ENCODE measurements around the gene TCF12.

The TCF12 gene

DNA sequence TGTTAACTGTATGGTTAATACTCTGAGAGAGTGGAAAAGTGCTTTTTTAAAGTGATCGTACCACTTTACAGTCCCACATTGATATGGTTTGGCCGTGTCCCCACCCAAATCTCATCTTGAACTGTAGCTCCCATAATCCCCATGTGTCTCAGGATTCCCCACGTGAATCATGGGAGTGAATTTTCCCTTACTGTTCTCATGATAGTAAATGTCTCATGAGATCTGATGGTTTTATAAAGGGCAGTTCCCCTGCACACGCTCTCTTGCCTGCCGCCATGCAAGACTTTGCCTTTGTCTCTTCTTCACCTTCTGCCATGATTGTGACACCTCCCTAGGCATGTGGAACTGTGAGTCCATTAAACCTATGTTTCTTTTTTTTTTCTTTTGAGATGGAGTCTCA is 109.2 kb downstream of the TCF12 start:
- TF ChIP-seq, protein P1, sequence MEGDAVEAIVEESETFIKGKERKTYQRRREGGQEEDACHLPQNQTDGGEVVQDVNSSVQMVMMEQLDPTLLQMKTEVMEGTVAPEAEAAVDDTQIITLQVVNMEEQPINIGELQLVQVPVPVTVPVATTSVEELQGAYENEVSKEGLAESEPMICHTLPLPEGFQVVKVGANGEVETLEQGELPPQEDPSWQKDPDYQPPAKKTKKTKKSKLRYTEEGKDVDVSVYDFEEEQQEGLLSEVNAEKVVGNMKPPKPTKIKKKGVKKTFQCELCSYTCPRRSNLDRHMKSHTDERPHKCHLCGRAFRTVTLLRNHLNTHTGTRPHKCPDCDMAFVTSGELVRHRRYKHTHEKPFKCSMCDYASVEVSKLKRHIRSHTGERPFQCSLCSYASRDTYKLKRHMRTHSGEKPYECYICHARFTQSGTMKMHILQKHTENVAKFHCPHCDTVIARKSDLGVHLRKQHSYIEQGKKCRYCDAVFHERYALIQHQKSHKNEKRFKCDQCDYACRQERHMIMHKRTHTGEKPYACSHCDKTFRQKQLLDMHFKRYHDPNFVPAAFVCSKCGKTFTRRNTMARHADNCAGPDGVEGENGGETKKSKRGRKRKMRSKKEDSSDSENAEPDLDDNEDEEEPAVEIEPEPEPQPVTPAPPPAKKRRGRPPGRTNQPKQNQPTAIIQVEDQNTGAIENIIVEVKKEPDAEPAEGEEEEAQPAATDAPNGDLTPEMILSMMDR (IDR thresholded peaks at IDR 0.05; ENCODE audit: low read length, missing control alignments): no peak
- no peak overlapping the region for H3K4me3 ChIP-seq (replicated peaks; ENCODE audit: low read depth, low read length)
- DNase-seq (ENCODE audit: low read depth): no peak

DNA sequence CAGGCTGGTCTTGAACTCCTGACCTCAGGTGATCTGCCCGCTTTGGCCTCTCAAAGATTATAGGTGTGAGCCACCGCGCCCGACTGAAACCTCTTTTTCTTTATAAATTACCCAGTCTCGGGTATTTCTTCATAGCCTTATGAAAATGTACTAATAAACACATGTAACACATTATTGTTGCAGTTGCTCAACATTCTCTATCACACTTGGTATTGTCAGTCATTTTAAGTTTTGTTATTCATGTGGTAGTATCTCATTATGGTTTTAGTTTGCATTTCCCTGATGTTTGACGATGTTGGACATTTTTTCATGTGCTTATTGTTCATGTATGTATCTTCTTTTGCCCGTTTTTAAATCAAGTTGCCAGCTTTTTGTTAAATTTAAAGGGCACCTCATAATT is 109.7 kb downstream of the TCF12 start:
- TF ChIP-seq, protein P1 (IDR thresholded peaks at IDR 0.05; ENCODE audit: low read length, missing control alignments): no peak
- no peak for DNase-seq (ENCODE audit: low read depth)

DNA sequence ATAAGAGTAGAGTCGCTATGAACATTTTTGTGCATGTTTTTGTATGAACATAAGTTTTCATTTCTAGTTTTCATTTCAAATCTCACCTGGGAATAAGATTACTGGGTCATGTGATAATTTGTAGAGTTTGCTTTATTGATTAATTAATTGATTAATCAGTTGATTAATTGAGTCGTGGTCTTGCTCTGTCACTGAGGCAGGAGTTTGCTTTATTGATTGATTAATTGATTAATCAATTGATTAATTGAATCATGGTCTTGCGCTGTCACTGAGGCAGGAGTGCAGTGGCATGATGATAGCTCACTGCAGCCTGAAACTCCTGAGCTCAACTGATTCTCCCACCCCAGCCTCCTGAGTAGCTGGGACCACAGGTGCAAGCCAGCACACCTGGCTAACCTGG is 111.6 kb downstream of the TCF12 start:
- DNase-seq (ENCODE audit: low read depth): no peak
- TF ChIP-seq, protein P1 (IDR thresholded peaks at IDR 0.05; ENCODE audit: low read length, missing control alignments): no peak
- no peak overlapping the region for H3K4me3 ChIP-seq (replicated peaks; ENCODE audit: low read depth, low read length)

More for the DNA sequence above, 109.7 kb downstream of the TCF12 start:
- no peak overlapping the region for H3K4me3 ChIP-seq (replicated peaks; ENCODE audit: low read depth, low read length)

DNA sequence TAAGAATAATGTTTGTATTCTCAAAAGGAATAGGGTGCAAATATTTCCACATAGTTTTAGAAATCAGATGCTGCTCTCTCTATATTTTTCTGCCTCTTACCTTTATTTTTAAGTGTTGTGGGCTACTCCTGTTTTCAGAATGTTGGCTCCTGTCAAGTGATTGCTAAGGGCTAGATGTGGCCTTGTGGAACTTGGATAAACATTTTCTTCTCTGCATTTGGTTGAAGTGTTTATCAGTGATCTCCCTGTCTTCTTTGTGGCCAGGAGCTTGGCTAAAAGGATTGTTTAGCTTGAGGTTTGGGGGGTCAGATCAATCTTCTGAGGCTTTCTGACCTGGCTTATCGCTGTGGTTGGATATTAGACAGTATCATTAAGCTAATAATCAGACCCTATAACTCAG is 112.6 kb downstream of the TCF12 start:
- DNase-seq (ENCODE audit: low read depth): no peak
- H3K4me3 ChIP-seq (replicated peaks; ENCODE audit: low read depth, low read length): no peak overlapping the region
- TF ChIP-seq, protein P1 (IDR thresholded peaks at IDR 0.05; ENCODE audit: low read length, missing control alignments): no peak

DNA sequence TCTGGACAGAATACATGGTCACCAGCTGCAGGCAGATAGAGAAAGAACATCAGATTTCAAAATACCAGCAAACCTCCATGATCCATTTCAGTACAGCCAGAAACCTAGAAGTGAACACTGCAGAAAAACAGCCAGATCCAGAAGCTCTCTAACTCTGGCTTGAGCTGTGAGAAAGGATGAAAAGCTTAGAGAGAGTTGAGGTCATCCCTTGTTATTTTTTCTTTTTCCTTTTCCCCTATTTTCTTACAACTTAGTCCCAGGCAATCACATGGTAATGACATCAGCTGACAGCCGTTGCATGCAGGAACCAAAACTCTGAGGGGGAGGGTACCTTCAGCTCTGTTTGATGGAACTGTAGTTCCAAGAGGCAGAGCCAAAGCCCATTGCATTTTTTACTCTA is 113.2 kb downstream of the TCF12 start:
- TF ChIP-seq, protein P1 (IDR thresholded peaks at IDR 0.05; ENCODE audit: low read length, missing control alignments): no peak
- DNase-seq (ENCODE audit: low read depth): peak; percentile 79

DNA sequence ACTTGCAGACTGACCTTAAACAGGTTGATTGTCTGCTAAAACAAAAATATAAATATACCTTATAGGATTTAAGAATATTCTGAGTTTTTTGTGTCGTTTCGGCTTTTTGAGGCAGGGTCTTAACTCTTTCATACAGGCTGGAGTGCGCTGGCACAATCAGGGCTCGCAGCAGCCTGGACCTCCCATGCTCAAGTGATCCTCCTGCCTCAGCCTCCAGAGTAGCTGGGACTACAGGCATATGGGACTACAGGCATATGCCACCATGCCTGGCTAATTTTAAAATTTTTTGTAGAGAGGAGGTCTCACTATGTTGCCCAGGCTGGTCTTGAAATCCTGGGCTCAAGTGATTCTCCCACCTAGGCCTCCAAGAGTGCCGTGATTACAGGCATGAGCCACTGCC is 113.9 kb downstream of the TCF12 start:
- no peak for DNase-seq (ENCODE audit: low read depth)
- TF ChIP-seq, protein P1 (IDR thresholded peaks at IDR 0.05; ENCODE audit: low read length, missing control alignments): no peak
- no peak overlapping the region for H3K4me3 ChIP-seq (replicated peaks; ENCODE audit: low read depth, low read length)

More for the DNA sequence above, 113.2 kb downstream of the TCF12 start:
- no peak overlapping the region for H3K4me3 ChIP-seq (replicated peaks; ENCODE audit: low read depth, low read length)

DNA sequence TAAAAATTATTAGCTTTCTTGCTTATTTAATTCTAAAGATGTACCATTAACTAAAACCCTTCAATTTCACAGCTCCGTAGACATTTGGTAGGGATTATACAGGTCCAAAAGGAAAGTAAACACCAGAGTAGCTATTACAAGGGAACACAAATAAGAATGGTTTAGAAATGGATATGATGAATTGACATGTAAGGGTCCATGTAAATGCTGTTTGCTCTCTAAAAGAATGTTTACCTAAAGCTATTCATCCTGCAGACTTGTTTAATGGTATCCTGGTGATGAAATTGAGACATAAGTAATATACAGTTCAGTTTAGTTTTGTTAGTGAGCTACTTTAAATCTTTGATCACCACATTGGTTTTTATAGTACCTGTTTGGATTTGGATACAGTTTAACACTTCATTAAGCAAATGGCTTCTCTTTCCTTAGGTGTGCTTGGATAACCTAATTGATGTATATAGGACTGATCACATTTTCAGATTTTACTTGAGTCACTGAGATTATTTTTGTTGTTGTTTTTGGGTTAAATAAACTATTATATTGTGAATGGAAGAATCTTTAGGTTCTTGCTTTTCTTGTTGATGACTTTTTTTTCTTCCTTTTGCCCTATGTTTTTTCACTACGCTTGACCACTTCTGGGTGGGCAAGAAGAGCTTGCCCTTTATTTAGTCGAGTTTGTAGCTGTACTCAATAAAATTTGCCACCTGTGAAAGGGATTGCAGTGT is 115.4 kb downstream of the TCF12 start:
- TF ChIP-seq, protein P1 (IDR thresholded peaks at IDR 0.05; ENCODE audit: low read length, missing control alignments): no peak
- DNase-seq (ENCODE audit: low read depth): no peak
- H3K4me3 ChIP-seq (replicated peaks; ENCODE audit: low read depth, low read length): no peak overlapping the region
